Epithelial cell of proximal tubule (primary cell): ENCODE results near the gene SYT13. TPM values are rescaled to one million over a fixed set of nuclear protein-coding genes. Genes with fewer than 3 reads are reported as not detected.

Experiments used
- DNase-seq: peaks from one replicate; pipeline ENCODE4 v3.0.0-alpha.2; 2011; ENCODE audit warnings: low read depth
- H3K4me3 ChIP-seq: 2 replicates; pipeline ENCODE4 v1.5.1; 2011; ENCODE audit warnings: low read depth, mild to moderate bottlenecking, low read length
- CTCF ChIP-seq: conservative IDR thresholded peaks from 2 replicates; pipeline ENCODE4 v1.5.1; 2012; ENCODE audit warnings: low read depth, mild to moderate bottlenecking, low read length
- total RNA-seq: library from RNA; depleted of rRNA; stranded (reverse); fragments of >200 nt; gene quantifications from 2 replicates; pipeline ENCODE4 v1.2.3, GENCODE V29; 2015

Gene SYT13
- total RNA-seq, 1 donor from 2014 or later, result 5.4 TPM

- H3K4me3 ChIP-seq, result no peak overlapping the region
- TF ChIP-seq CTCF, result peak; percentile 59
- no peak for DNase-seq
Measured at GRCh38 chr11:45332276-45332934, 46.3 kb upstream of the SYT13 start.

GRCh38 chr11:45331839-45332238, 45.7 kb upstream of the SYT13 start:
- no peak for DNase-seq
- no peak overlapping the region for H3K4me3 ChIP-seq
- no peak for TF ChIP-seq CTCF

- H3K4me3 ChIP-seq, result no peak overlapping the region
- no peak for DNase-seq
- TF ChIP-seq CTCF, result no peak
Measured at GRCh38 chr11:45328726-45329125, 42.6 kb upstream of the SYT13 start.

GRCh38 chr11:45324459-45324858, 38.3 kb upstream of the SYT13 start:
- DNase-seq, result no peak
- no peak for TF ChIP-seq CTCF
- H3K4me3 ChIP-seq, result no peak overlapping the region

- no peak for TF ChIP-seq CTCF
- no peak for DNase-seq
- H3K4me3 ChIP-seq, result no peak overlapping the region
Measured at GRCh38 chr11:45323601-45324249, 37.6 kb upstream of the SYT13 start.

GRCh38 chr11:45322891-45323600, 36.9 kb upstream of the SYT13 start:
- no peak for TF ChIP-seq CTCF
- DNase-seq, result no peak
- H3K4me3 ChIP-seq, result no peak overlapping the region
